A673 (cell line): ENCODE data around the gene TEX26.

Experiments used
- CTCF ChIP-seq: fragments of 300-800, 200-600 bp; sonication (generic); conservative IDR thresholded peaks from 2 replicates; pipeline ENCODE4 v1.5.1; 2017; ENCODE audit warnings: low read depth, mild to moderate bottlenecking, antibody characterized with exemption, low read length, moderate library complexity, mixed read lengths
- EZH2 ChIP-seq: fragments of 200-600 bp; sonication (generic); IDR thresholded peaks from 2 replicates; pipeline ENCODE4 v1.6.1; 2017; ENCODE audit warnings: borderline replicate concordance, low read depth, mild to moderate bottlenecking, mixed read lengths, antibody characterized with exemption, low read length; ENCODE audit not compliant: poor library complexity, severe bottlenecking

- TF ChIP-seq CTCF (no peak), EZH2 (no peak)
These were observed 76.1 kb downstream of the TEX26 start for GRCh38 chr13:31008400-31009115.
